GM19438 (cell line): Measurements from ENCODE around the gene RAB11A.

Source experiments
- ATAC-seq: cut with Tn5 transposase; IDR thresholded peaks from one replicate; pipeline ENCODE4 v1.9.1; 2021; ENCODE audit warnings: low read depth; ENCODE audit not compliant: unreplicated experiment

RAB11A gene

GRCh38 chr15:65935391-65935790, 66.1 kb downstream of the RAB11A start:
- ATAC-seq: no peak

DNA sequence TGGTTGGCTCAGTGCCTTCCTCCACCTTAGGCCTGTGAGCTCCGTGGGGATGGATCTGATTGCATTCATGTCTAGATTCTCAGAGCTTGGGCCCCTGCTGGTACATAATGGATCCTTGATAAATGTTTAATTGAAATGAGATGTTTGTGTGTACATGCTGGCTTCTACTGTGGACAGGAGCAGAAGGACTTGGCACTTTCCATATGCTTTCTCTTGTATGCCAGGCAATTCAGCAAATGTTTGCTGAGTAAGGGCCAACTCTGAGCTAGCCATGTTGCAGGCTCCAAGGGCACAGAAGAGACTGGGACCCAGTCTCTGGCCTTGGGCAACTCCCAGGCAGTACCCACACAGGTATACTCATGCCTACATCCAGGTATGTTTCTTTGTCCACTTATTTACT, 67.0 kb downstream of the RAB11A start:
- no peak for ATAC-seq

GRCh38 chr15:65937054-65937453, 67.8 kb downstream of the RAB11A start:
- no peak for ATAC-seq

DNA sequence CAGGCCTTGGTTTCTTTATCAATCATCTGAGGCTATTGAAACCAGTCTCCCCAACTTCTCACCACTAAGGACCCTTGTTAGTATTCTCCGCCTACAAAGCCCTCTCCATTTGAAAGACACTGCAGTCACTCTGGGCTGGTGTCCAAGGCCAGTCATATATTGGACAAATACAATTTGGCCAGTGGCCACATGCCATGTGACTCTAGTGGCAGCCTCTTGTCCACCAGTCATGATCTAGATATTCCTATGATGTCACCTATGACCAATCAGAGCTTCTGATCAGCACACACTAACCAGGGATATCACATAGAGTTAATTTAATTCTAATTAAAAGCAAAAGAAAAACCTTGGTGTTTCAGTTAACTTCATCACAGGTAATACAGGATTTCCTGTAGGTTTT, 68.2 kb downstream of the RAB11A start:
- ATAC-seq: no peak

- ATAC-seq: no peak
Observed at GRCh38 chr15:65938604-65939003, 69.3 kb downstream of the RAB11A start.

DNA sequence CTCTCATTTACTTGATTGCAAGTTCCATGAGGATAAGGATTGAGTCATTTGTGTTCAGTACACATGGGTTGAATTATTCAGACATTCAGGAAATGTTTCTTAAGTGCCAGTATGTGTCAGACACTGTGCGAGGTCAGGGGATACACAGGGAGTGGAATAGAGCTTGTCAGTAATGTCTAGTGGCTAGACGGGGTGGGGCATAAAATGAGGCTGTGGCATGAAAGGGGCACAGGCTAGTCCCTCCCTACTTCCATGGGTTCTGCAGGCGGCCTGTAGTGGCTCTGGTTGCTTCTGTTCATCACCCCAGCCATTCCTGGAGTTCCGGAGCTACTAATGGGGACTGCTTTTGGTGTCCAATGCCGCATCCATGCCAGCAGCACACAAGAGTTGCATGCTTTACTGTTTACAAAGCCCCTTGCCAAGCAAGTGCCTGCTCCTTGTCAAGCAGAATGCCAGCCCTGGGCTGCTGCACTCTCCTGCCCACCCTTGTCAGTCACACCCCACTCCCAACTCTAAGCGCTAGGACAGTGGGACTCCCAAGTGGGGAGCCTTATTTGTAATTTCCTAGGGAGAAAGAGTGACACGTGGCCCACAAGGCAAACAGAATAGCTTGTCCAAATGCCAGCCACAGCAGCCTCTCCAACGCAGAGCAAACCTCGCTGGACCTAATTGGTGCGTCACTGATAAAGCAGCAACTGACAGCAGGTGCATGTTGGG, 70.8 kb downstream of the RAB11A start:
- ATAC-seq: no peak

DNA sequence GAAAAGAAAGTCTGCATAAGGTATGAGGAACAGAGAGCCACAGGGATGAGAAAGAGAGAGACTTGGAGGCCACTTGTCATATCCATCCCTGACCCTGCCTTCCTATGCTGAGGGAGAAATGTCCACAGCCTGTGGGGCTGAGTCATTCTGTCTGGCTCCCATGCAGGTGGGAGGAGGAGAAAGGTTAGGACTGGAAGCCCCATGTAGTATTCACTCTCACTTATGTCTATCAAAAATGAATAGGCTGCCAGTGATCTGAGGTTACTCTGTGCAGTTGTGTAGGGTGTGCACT, 71.3 kb downstream of the RAB11A start:
- ATAC-seq: no peak
